Astrocyte of the spinal cord (primary cell): ENCODE measurements around the gene H2AZ1.

Experiments
- DNase-seq: peaks from one replicate; pipeline ENCODE4 v3.0.0; 2011; ENCODE audit warnings: low read depth, low spot score
- H3K4me3 ChIP-seq: 2 replicates; pipeline ENCODE4 v1.5.1; 2011; ENCODE audit warnings: low read depth, mild to moderate bottlenecking, low read length, moderate library complexity
- CTCF ChIP-seq: IDR thresholded peaks from 2 replicates; pipeline ENCODE4 v1.5.1; 2012; ENCODE audit warnings: low read depth, mild to moderate bottlenecking, low read length, inconsistent platforms
- in situ Hi-C: cut with HindIII; loops from 2 replicates; pipeline ENCODE4 v1.10.0; 2017; ENCODE audit warnings: low sequenced_read_pairs

Gene H2AZ1

GRCh38 chr4:99946356-99947189, 3.5 kb downstream of the H2AZ1 start, which contains the start of gene DNAJB14:
TSS of gene DNAJB14 (minus strand) at chr4:99946618. CDS start at chr4:99946571, 47 bp downstream.
- TF ChIP-seq CTCF = no peak
- peak; percentile 76 for DNase-seq
- in situ Hi-C loops = no loop called here
- H3K4me3 ChIP-seq = peak within 1 kb of the TSS; percentile 72

GRCh38 chr4:99945718-99946355, 4.2 kb downstream of the H2AZ1 start:
- DNase-seq = peak; percentile 43
- H3K4me3 ChIP-seq = peak overlapping the region; percentile 72
- TF ChIP-seq CTCF = no peak
- in situ Hi-C loops = no loop called here

- DNase-seq = no peak
- no peak for TF ChIP-seq CTCF
- no peak overlapping the region for H3K4me3 ChIP-seq
- in situ Hi-C loops = no loop called here
Measured at GRCh38 chr4:99943904-99944437, 6.1 kb downstream of the H2AZ1 start.

GRCh38 chr4:99938243-99938753, 11.8 kb downstream of the H2AZ1 start:
- DNase-seq = no peak
- H3K4me3 ChIP-seq = no peak overlapping the region
- in situ Hi-C loops = no loop called here
- TF ChIP-seq CTCF = no peak

- peak; percentile 43 for DNase-seq
- in situ Hi-C loops = no loop called here
- no peak overlapping the region for H3K4me3 ChIP-seq
- TF ChIP-seq CTCF = no peak
Measured at GRCh38 chr4:99934891-99935290, 15.2 kb downstream of the H2AZ1 start.

GRCh38 chr4:99927566-99927965, 22.5 kb downstream of the H2AZ1 start:
- in situ Hi-C loops = no loop called here
- DNase-seq = no peak
- no peak overlapping the region for H3K4me3 ChIP-seq
- no peak for TF ChIP-seq CTCF
